SK-N-SH (cell line): ENCODE results near the gene KCNJ16. TPM values are rescaled to one million over a fixed set of nuclear protein-coding genes. Genes with fewer than 3 reads are reported as not detected.

Experiments
- CTCF ChIA-PET: fragments of 300-600, 350-600 bp; formaldehyde crosslinking; extraction: SDS; loops from one replicate; lab custom pipeline; 2021; lab: Yijun Ruan, JAX
- POLR2A ChIA-PET: fragments of 350-600 bp; sonication (Branson Sonifier 250); formaldehyde crosslinking; extraction: SDS; loops from one replicate; lab custom pipeline; 2020; ENCODE audit warnings: antibody characterized with exemption, inconsistent platforms; lab: Yijun Ruan, JAX
- DNase-seq: peaks from one replicate; pipeline ENCODE4 v3.0.0; 2012
- H2AFZ ChIP-seq: fragments of 200-600 bp; sonication (generic); 2 replicates; pipeline ENCODE4 v1.8.1; 2016; ENCODE audit warnings: antibody characterized with exemption, mild to moderate bottlenecking, low read depth
- H3F3A ChIP-seq: fragments of 200-600 bp; sonication (generic); replicated peaks from 2 replicates; pipeline ENCODE3; 2016; ENCODE audit warnings: antibody characterized with exemption, mild to moderate bottlenecking; ENCODE audit not compliant: insufficient read depth
- H3K27ac ChIP-seq, 2 experiments: fragments of 200-500 bp in 1 of 2; fragments of 200-600 bp in 1 of 2; sonication (Bioruptor generic) in 1 of 2; sonication (generic), shearing (Covaris generic) in 1 of 2; 2 replicates each; pipeline versions ENCODE4 v1.5.1 to v1.6.1; 2014 to 2016; ENCODE audit warnings: low read depth in 2 of 2, inconsistent platforms in 1 of 2, low read length in 1 of 2, mild to moderate bottlenecking in 1 of 2, mixed read lengths in 1 of 2
- H3K27me3 ChIP-seq: fragments of 200-600 bp; sonication (generic), shearing (Covaris generic); 2 replicates; pipeline ENCODE4 v1.6.1; 2016; ENCODE audit warnings: mixed run types; ENCODE audit not compliant: insufficient read depth
- H3K36me3 ChIP-seq, 2 experiments: fragments of 200-500 bp in 1 of 2; fragments of 200-600 bp in 1 of 2; sonication (Bioruptor generic) in 1 of 2; sonication (generic) in 1 of 2; replicated peaks in 1 of 2; 2 replicates each; pipeline versions ENCODE3 to v1.5.1; 2014 to 2016; ENCODE audit warnings: low read length in 1 of 2, mild to moderate bottlenecking in 1 of 2; ENCODE audit not compliant: insufficient read depth in 2 of 2, control insufficient read depth in 1 of 2
- H3K4me1 ChIP-seq, 2 experiments: fragments of 200-500 bp in 1 of 2; fragments of 200-600 bp in 1 of 2; sonication (Bioruptor generic) in 1 of 2; sonication (generic), shearing (Covaris generic) in 1 of 2; 2 replicates each; pipeline versions ENCODE4 v1.5.1 to v1.6.1; 2014 to 2016; ENCODE audit warnings: low read depth in 1 of 2, low read length in 1 of 2, mixed run types in 1 of 2; ENCODE audit not compliant: insufficient read depth in 2 of 2, control insufficient read depth in 1 of 2
- H3K4me2 ChIP-seq: fragments of 200-600 bp; sonication (generic), shearing (Covaris generic); 2 replicates; pipeline ENCODE4 v1.6.1; 2017; ENCODE audit warnings: mixed run types
- H3K4me3 ChIP-seq, 2 experiments: fragments of 200-500 bp in 1 of 2; fragments of 200-600 bp in 1 of 2; sonication (Bioruptor generic) in 1 of 2; sonication (generic), shearing (Covaris generic) in 1 of 2; 2 replicates each; pipeline versions ENCODE4 v1.5.1 to v1.8.1; 2014 to 2016; ENCODE audit warnings: low read depth in 2 of 2, inconsistent platforms in 1 of 2, low read length in 1 of 2, mild to moderate bottlenecking in 1 of 2, mixed read lengths in 1 of 2, moderate library complexity in 1 of 2
- H3K79me2 ChIP-seq: fragments of 200-600 bp; sonication (generic); 2 replicates; pipeline ENCODE4 v1.8.1; 2017; ENCODE audit warnings: mild to moderate bottlenecking; ENCODE audit not compliant: insufficient read depth
- H3K9ac ChIP-seq: fragments of 200-600 bp; sonication (generic); 2 replicates; pipeline ENCODE4 v1.6.1; 2017; ENCODE audit warnings: mixed run types
- H3K9me2 ChIP-seq: fragments of 200-600 bp; sonication (generic); 2 replicates; pipeline ENCODE4 v1.6.1; 2017; ENCODE audit warnings: mixed run types
- H3K9me3 ChIP-seq: fragments of 200-600 bp; sonication (generic); 2 replicates; pipeline ENCODE4 v1.6.1; 2017; ENCODE audit warnings: mixed run types, mild to moderate bottlenecking, moderate library complexity
- H4K20me1 ChIP-seq: fragments of 200-600 bp; sonication (generic); 2 replicates; pipeline ENCODE4 v1.6.1; 2017; ENCODE audit warnings: mild to moderate bottlenecking, mixed run types; ENCODE audit not compliant: insufficient read depth
- CTCF ChIP-seq: fragments of 200-600 bp; sonication (generic); IDR thresholded peaks from 2 replicates; pipeline ENCODE4 v1.6.1; 2017; ENCODE audit warnings: antibody characterized with exemption, mild to moderate bottlenecking, moderate library complexity
- EP300 ChIP-seq, 2 experiments: IDR thresholded peaks; 2 replicates each; pipeline versions ENCODE4 v1.4.0 to v1.6.1; 2012; ENCODE audit warnings: borderline replicate concordance in 1 of 2, low read depth in 1 of 2, low read length in 1 of 2
- FOXJ3 ChIP-seq: sonication (generic); formaldehyde crosslinking; IDR thresholded peaks from 2 replicates; pipeline ENCODE4 v1.5.1; 2020; ENCODE audit warnings: mild to moderate bottlenecking, missing genetic modification reagents
- FOXM1 ChIP-seq: IDR thresholded peaks from 2 replicates; pipeline ENCODE4 v1.4.0; 2012; ENCODE audit warnings: low read depth, mild to moderate bottlenecking
- JUND ChIP-seq: IDR thresholded peaks from 2 replicates; pipeline ENCODE4 v1.4.0; 2012
- MAX ChIP-seq: IDR thresholded peaks from 2 replicates; pipeline ENCODE4 v1.4.0; 2012; ENCODE audit warnings: low read depth
- MXI1 ChIP-seq: IDR thresholded peaks from 2 replicates; pipeline ENCODE4 v1.6.1; 2012; ENCODE audit warnings: mild to moderate bottlenecking, low read depth, low read length, improper control_type of control experiment
- NRF1 ChIP-seq: IDR thresholded peaks from 2 replicates; pipeline ENCODE4 v1.6.1; 2012; ENCODE audit warnings: low read depth, mild to moderate bottlenecking, low read length
- PBX3 ChIP-seq: IDR thresholded peaks from 2 replicates; pipeline ENCODE4; 2012
- POLR2AphosphoS5 ChIP-seq: IDR thresholded peaks from 2 replicates; pipeline ENCODE4 v1.6.1; 2012; ENCODE audit warnings: low read depth, low read length
- RAD21 ChIP-seq: IDR thresholded peaks from 2 replicates; pipeline ENCODE4 v1.6.1; 2012; ENCODE audit warnings: mild to moderate bottlenecking, low read length
- RCOR1 ChIP-seq: fragments of 150-350 bp; IDR thresholded peaks from 2 replicates; pipeline ENCODE4 v1.6.1; 2017; ENCODE audit warnings: antibody characterized with exemption, low read length
- REST ChIP-seq: IDR thresholded peaks from 2 replicates; pipeline ENCODE4 v1.6.1; 2012; ENCODE audit warnings: mild to moderate bottlenecking, low read depth, low read length, moderate library complexity
- RXRA ChIP-seq: IDR thresholded peaks from 2 replicates; pipeline ENCODE4 v1.4.0; 2012; ENCODE audit warnings: low read depth, mild to moderate bottlenecking, borderline replicate concordance
- TCF12 ChIP-seq: IDR thresholded peaks from 2 replicates; pipeline ENCODE4 v1.4.0; 2012
- WGBS: methylation state at CpG from one replicate; pipeline ENCODE4 v1.1.6; 2017; ENCODE audit warnings: low lambda C conversion rate; 5-methylcytosine and 5-hydroxymethylcytosine counted together
- polyA plus RNA-seq, 3 experiments: library from polyadenylated mRNA; depleted of rRNA; stranded (reverse); fragments of >200 nt; gene quantifications; 2 replicates each; pipeline ENCODE4 v1.2.3, GENCODE V29; 2012

KCNJ16 gene
- polyA plus RNA-seq, 1 of the 3 experiments (the other 2 are of a cell fraction), result not detected

- H3K9me2 ChIP-seq, result no peaks in the 10 kb centered on the region
- H3K36me3 ChIP-seq, result no peaks in the 10 kb centered on the region
- no peak overlapping the region for H2AFZ ChIP-seq
- TF ChIP-seq JUND (no peak), RAD21 (no peak), CTCF (no peak), POLR2AphosphoS5 (no peak), FOXJ3 (no peak), TCF12 (no peak), MAX (no peak), PBX3 (no peak), NRF1 (no peak), RXRA (no peak), MXI1 (no peak), RCOR1 (no peak), REST (no peak), FOXM1 (no peak), EP300 (IDR thresholded peaks at IDR 0.05; ENCODE audit: borderline replicate concordance in 1 of 2, low read depth in 1 of 2, low read length in 1 of 2) (no peak)
- TF ChIP-seq, all 33 proteins: peak for 0
- H3K9ac ChIP-seq, result no peak overlapping the region
- H3K27ac ChIP-seq, result no peak overlapping the region
- 73% methylated on average over 3 of the region's 3 CpGs for WGBS
- H3K9me3 ChIP-seq, result no peaks in the 10 kb centered on the region
- no peak overlapping the region for H3K4me3 ChIP-seq
- no peaks in the 10 kb centered on the region for H4K20me1 ChIP-seq
- no peaks in the 10 kb centered on the region for H3K79me2 ChIP-seq
- DNase-seq, result no peak
- no peak overlapping the region for H3K4me2 ChIP-seq
- no peaks in the 10 kb centered on the region for H3K27me3 ChIP-seq
- CTCF ChIA-PET, result no interaction called here
- POLR2A ChIA-PET, result no interaction called here
- no peaks in the 10 kb centered on the region for H3K4me1 ChIP-seq
- no peaks in the 10 kb centered on the region for H3F3A ChIP-seq
Observed at GRCh38 chr17:70121126-70121525, 46.1 kb downstream of the KCNJ16 start.
